Activated B cell treated with CpG ODN at 0.5 μM for 24 hours (primary cell): ENCODE results near the gene RPL7A. TPM values are rescaled to one million over a fixed set of nuclear protein-coding genes. Genes with fewer than 3 reads are reported as not detected.

Experiments
- ATAC-seq: fragments of 200-7000 bp; cut with Tn5 transposase; one replicate; pipeline ENCODE4 v1.10.0; 2021; ENCODE audit warnings: low read depth, mild to moderate bottlenecking, moderate library complexity
- CTCF ChIA-PET: fragments of 350-600 bp; sonication (Branson Sonifier 250); formaldehyde crosslinking; loops from one replicate; lab custom pipeline; 2021; ENCODE audit warnings: antibody characterized with exemption; lab: Charles Lee
- POLR2A ChIA-PET: fragments of 350-600 bp; sonication (Branson Sonifier 250); formaldehyde crosslinking; loops from one replicate; lab custom pipeline; 2021; ENCODE audit warnings: antibody characterized with exemption; lab: Charles Lee
- DNase-seq: peaks from one replicate; pipeline ENCODE4 v3.0.0; 2022
- H3K27ac Mint-ChIP-seq: one replicate; pipeline ENCODE4 v1.8.0; 2020; ENCODE audit warnings: mixed read lengths
- H3K27me3 Mint-ChIP-seq: one replicate; pipeline ENCODE4 v1.8.0; 2021; ENCODE audit warnings: mixed read lengths
- H3K36me3 Mint-ChIP-seq: one replicate; pipeline ENCODE4 v1.8.0; 2021; ENCODE audit warnings: low read depth, mixed read lengths
- H3K4me1 Mint-ChIP-seq: one replicate; pipeline ENCODE4 v1.8.0; 2021; ENCODE audit warnings: mixed read lengths
- H3K4me3 Mint-ChIP-seq: one replicate; pipeline ENCODE4 v1.8.0; 2020; ENCODE audit warnings: mild to moderate bottlenecking, mixed read lengths
- H3K9me3 Mint-ChIP-seq: one replicate; pipeline ENCODE4 v1.8.0; 2020; ENCODE audit warnings: mixed read lengths
- CTCF ChIP-seq: fragments of 200-600 bp; IDR thresholded peaks from one replicate; pipeline ENCODE4 v1.8.0; 2022; ENCODE audit warnings: antibody characterized with exemption, mild to moderate bottlenecking
- intact Hi-C: fragments of 100-400 bp; cut with micrococcal nuclease; formaldehyde crosslinking; loops from one replicate; pipeline ENCODE4 v1.15.1; 2024
- total RNA-seq: library from RNA; stranded (reverse); gene quantifications from 2 replicates; pipeline ENCODE4 v1.2.3, GENCODE V29; 2022

The RPL7A gene
- total RNA-seq, 1 donor from 2014 or later = 3,786 TPM

- Mint-ChIP-seq H3K27ac (peak overlapping the region; percentile 24), H3K27me3 (no peaks in the 10 kb centered on the region), H3K36me3 (peaks cover 77% of the 10 kb centered on the region), H3K4me1 (peaks cover 58% of the 10 kb centered on the region), H3K9me3 (no peaks in the 10 kb centered on the region), H3K4me3 (no peak overlapping the region)
- no peak for TF ChIP-seq CTCF
- POLR2A ChIA-PET = interaction anchor here (0.6 to 3.9 kb wide), 2 partner anchors 11 to 403 kb away, joined by 3 to 52 read pairs; partner anchors contain the start of genes SURF1 and SURF2
- CTCF ChIA-PET = no interaction called here
- ATAC-seq = no peak
- DNase-seq = no peak
- intact Hi-C loops = no loop called here
Observed at GRCh38 chr9:133345596-133345995, 2.4 kb upstream of the RPL7A start.

- POLR2A ChIA-PET = interaction anchor here (0.6 to 3.9 kb wide), 6 partner anchors 10 to 495 kb away, joined by 4 to 52 read pairs (median 12); partner anchors contain the start of genes CACFD1, STKLD1, SURF1 and SURF2
- Mint-ChIP-seq H3K27ac (peak overlapping the region; percentile 81), H3K36me3 (peaks cover 78% of the 10 kb centered on the region), H3K4me1 (peaks cover 52% of the 10 kb centered on the region), H3K9me3 (no peaks in the 10 kb centered on the region), H3K27me3 (no peaks in the 10 kb centered on the region), H3K4me3 (peak overlapping the region; percentile 99)
- TF ChIP-seq CTCF = no peak
- CTCF ChIA-PET = no interaction called here
- DNase-seq (no peak), ATAC-seq (no peak)
- intact Hi-C loops = no loop called here
Observed at GRCh38 chr9:133346021-133346785, 1.8 kb upstream of the RPL7A start.

- H3K4me3 Mint-ChIP-seq = peak overlapping the region; percentile 99
- intact Hi-C loops = no loop called here
- CTCF ChIA-PET = interaction anchor here (1.0 kb wide), 1 partner anchor 31 kb away, joined by 3 read pairs; no protein-coding TSS in a partner anchor
- peak overlapping the region; percentile 96 for H3K27ac Mint-ChIP-seq
- DNase-seq = no peak
- H3K4me1 Mint-ChIP-seq = peaks cover 45% of the 10 kb centered on the region
- ATAC-seq = peak; percentile 49
- POLR2A ChIA-PET = interaction anchor here (0.6 to 3.9 kb wide), 33 partner anchors 8 to 678 kb away, joined by 3 to 52 read pairs (median 4); partner anchors contain the start of genes BRD3OS, CACFD1, GTF3C5 and SLC2A6
- H3K9me3 Mint-ChIP-seq = no peaks in the 10 kb centered on the region
- TF ChIP-seq CTCF = no peak
- H3K27me3 Mint-ChIP-seq = no peaks in the 10 kb centered on the region
- peaks cover 84% of the 10 kb centered on the region for H3K36me3 Mint-ChIP-seq
Observed at GRCh38 chr9:133347515-133347984, 468 bp upstream of the RPL7A start.

- Mint-ChIP-seq H3K27me3 (no peaks in the 10 kb centered on the region), H3K4me3 (peak overlapping the region; percentile 99), H3K27ac (peak overlapping the region; percentile 96), H3K36me3 (peaks cover 86% of the 10 kb centered on the region), H3K9me3 (no peaks in the 10 kb centered on the region), H3K4me1 (peaks cover 48% of the 10 kb centered on the region)
- no peak for TF ChIP-seq CTCF
- ChIA-PET POLR2A (interaction anchor here (0.8 to 3.9 kb wide), 12 partner anchors 7 to 319 kb away, joined by 3 to 52 read pairs (median 7); partner anchors contain the start of genes GTF3C5, STKLD1, SURF1 and SURF2), CTCF (interaction anchor here (1.0 kb wide), 1 partner anchor 30 kb away, joined by 3 read pairs; no protein-coding TSS in a partner anchor)
- intact Hi-C loops = loop anchor here (1.0 to 2.0 kb wide), 5 partner anchors 7 to 137 kb away; partner anchors contain the start of genes SLC2A6, STKLD1, SURF1 and SURF2
- DNase-seq (no peak), ATAC-seq (no peak)
Observed at GRCh38 chr9:133348718-133349573, 928 bp downstream of the RPL7A start.
